Spleen (tissue), 11 donors: ENCODE results near the gene PCNX2. TPM values are rescaled to one million over a fixed set of nuclear protein-coding genes. Genes with fewer than 3 reads are reported as not detected.
A peak's percentile ranks its signal among the peaks of the same experiment; 100 is the strongest.

Source experiments
- DNase-seq: peaks from one replicate; pipeline ENCODE4 v3.0.0-alpha.2; 2020
- H3K27ac ChIP-seq, 8 donors: fragments of 200-600 bp; sonication (generic) in 7 of 8; 1 replicate in 4 of 8; 2 replicates in 4 of 8; pipeline versions ENCODE4 v1.5.0 to v1.8.0; 2016 to 2021; ENCODE audit warnings: inconsistent platforms in 4 of 8, mild to moderate bottlenecking in 4 of 8, moderate library complexity in 1 of 8
- H3K27me3 ChIP-seq, 7 donors: fragments of 200-600 bp; sonication (generic) in 6 of 7; replicated peaks in 1 of 7; 1 replicate in 4 of 7; 2 replicates in 3 of 7; pipeline versions ENCODE4 v1.5.0 to v1.8.0; 2016 to 2021; ENCODE audit warnings: inconsistent platforms in 3 of 7, mild to moderate bottlenecking in 1 of 7
- H3K36me3 ChIP-seq, 6 donors: fragments of 200-600 bp; sonication (generic) in 5 of 6; 1 replicate in 4 of 6; 2 replicates in 2 of 6; pipeline versions ENCODE4 v1.5.0 to v1.8.0; 2016 to 2021; ENCODE audit warnings: inconsistent platforms in 2 of 6
- H3K4me1 ChIP-seq, 6 donors: fragments of 200-600 bp; sonication (generic) in 5 of 6; 1 replicate in 3 of 6; 2 replicates in 3 of 6; pipeline versions ENCODE4 v1.5.0 to v1.8.0; 2016 to 2021; ENCODE audit warnings: inconsistent platforms in 3 of 6
- H3K4me3 ChIP-seq, 8 donors: fragments of 200-600 bp; sonication (generic) in 7 of 8; 1 replicate in 4 of 8; 2 replicates in 4 of 8; pipeline versions ENCODE4 v1.5.0 to v1.8.0; 2016 to 2021; ENCODE audit warnings: inconsistent platforms in 4 of 8, mild to moderate bottlenecking in 4 of 8, moderate library complexity in 2 of 8
- H3K9me3 ChIP-seq, 8 donors: fragments of 200-600 bp; sonication (generic) in 7 of 8; 1 replicate in 4 of 8; 2 replicates in 4 of 8; pipeline versions ENCODE4 v1.5.0 to v1.8.0; 2016 to 2021; ENCODE audit warnings: inconsistent platforms in 4 of 8
- POLR2A ChIP-seq, 3 donors: fragments of 450-650 bp; IDR thresholded peaks; one replicate each; pipeline ENCODE4 v1.5.1; 2017; ENCODE audit warnings: antibody characterized with exemption in 3 of 3, mild to moderate bottlenecking in 1 of 3
- POLR2AphosphoS5 ChIP-seq, 3 donors: sonication (generic); formaldehyde crosslinking; IDR thresholded peaks; one replicate each; pipeline ENCODE4 v1.5.1; 2017; ENCODE audit warnings: antibody characterized with exemption in 3 of 3
- WGBS, 5 donors: extraction: QIAGEN DNeasy Blood & Tissue Kit in 3 of 5; methylation state at CpG; one replicate each; pipeline versions ENCODE4 v1.1.5 to v1.1.7; 2013 to 2018; 5-methylcytosine and 5-hydroxymethylcytosine counted together
- intact Hi-C: fragments of 100-400 bp; cut with DNase I; formaldehyde crosslinking; loops from one replicate; pipeline ENCODE4 v1.15.0; 2023; ENCODE audit warnings: low total_unique reads
- polyA plus RNA-seq, 3 donors: library from polyadenylated mRNA; stranded (reverse); fragments of 200-250 nt; gene quantifications; one replicate each; pipeline ENCODE4 v1.2.1, GENCODE V29; 2013
- total RNA-seq, 7 donors: library from RNA; depleted of rRNA in 3 of 7; stranded (reverse); fragments of >200 nt in 3 of 7; fragmentation: NEBNext Ultra II Directional in 4 of 7; extraction: Animal tissue kit (Norgen Biotek cat#: 25700) in 4 of 7; gene quantifications; one replicate each; pipeline versions ENCODE4 v1.1.0 to v1.2.1, GENCODE V29; 2016 to 2021
- TF ChIP-seq, protein P1 (sequence below), 11 experiments: fragments of 200-600 bp in 7 of 11; fragments of 450-650 bp in 4 of 11; sonication (generic) in 4 of 11; IDR thresholded peaks in 8 of 11; conservative IDR thresholded peaks in 3 of 11; 1 replicate in 7 of 11; 2 replicates in 4 of 11; pipeline versions ENCODE4 v1.4.0 to v1.8.0; 2016 to 2021; ENCODE audit warnings: antibody characterized with exemption in 11 of 11, inconsistent platforms in 4 of 11, mild to moderate bottlenecking in 1 of 11
- donor health status: healthy with polysubstance abuse.
- donor health status: DM: no; HTN: no; CAD: no; lungs with moderate emphysema.
- donor health status: DM: no; HTN: no; CAD: no.
- donor health status: Bipolar disorder and iron deficiency.
- donor health status: healthy.
- donor health status: DM: no; HTN: no; CAD: no.
- donor health status: DM: yes; HTN: yes; CAD: no.

The PCNX2 gene
- total and polyA plus RNA-seq, 10 donors = 4.0 to 26.5 (median 15.4) TPM

DNA sequence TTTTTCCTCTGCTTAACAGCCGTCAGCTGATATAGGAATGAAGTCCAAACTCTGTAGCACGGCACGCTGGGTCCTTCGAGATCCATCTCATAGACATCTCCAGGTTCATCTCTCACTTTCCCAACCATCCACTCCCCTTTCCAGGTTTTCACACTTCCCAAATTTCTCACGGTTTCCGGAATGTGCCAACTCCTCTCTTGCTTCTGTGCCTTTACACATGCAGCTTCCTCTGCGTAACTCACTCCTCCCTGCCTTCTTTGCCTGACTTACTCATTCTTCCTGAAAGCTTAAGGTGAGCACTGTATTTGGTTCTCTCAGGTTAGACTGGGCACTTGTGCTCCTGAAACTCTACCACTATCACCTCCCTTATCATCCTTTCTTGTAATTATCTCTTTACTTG lies 168.4 kb downstream of the PCNX2 start:
- H3K36me3 ChIP-seq = peaks cover 0 to 34% (median 0%) of the 10 kb centered on the region in 6 donors
- no peak overlapping the region for H3K27ac ChIP-seq
- no peak overlapping the region for H3K4me3 ChIP-seq
- H3K9me3 ChIP-seq = no peaks in the 10 kb centered on the region
- no peak for DNase-seq
- no peak for TF ChIP-seq POLR2AphosphoS5 (IDR thresholded peaks at IDR 0.05)
- no peaks in the 10 kb centered on the region for H3K27me3 ChIP-seq
- no peaks in the 10 kb centered on the region for H3K4me1 ChIP-seq
- intact Hi-C loops = no loop called here
- 78 to 90% (median 86%) methylated on average over 7 of the region's 7 CpGs for WGBS, 5 donors

DNA sequence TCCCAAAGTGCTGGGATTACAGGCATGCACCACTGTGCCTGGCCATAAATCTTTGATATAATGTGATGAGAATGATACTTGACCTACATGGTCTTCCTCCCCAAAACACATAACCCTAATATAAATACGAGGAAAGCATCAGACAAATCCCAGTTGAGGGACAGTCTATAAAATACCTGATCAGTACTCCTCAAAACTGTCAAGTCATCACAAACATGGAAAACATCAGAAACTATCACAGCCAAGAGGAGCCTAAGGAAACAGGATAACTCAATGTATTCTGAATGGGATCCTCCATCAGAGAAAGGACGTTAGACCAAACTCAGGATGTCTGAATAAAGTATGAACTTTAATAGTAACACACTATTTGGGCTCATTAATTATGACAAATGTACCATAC lies 172.7 kb downstream of the PCNX2 start:
- intact Hi-C loops = no loop called here
- no peaks in the 10 kb centered on the region for H3K9me3 ChIP-seq
- no peaks in the 10 kb centered on the region for H3K27me3 ChIP-seq
- peaks cover 0 to 7% (median 0%) of the 10 kb centered on the region in 6 donors for H3K36me3 ChIP-seq
- no peak overlapping the region for H3K27ac ChIP-seq
- 91 to 97% (median 95%) methylated on average over 2 of the region's 2 CpGs for WGBS, 5 donors
- no peaks in the 10 kb centered on the region for H3K4me1 ChIP-seq
- DNase-seq = no peak
- no peak overlapping the region for H3K4me3 ChIP-seq
- TF ChIP-seq, protein P1, sequence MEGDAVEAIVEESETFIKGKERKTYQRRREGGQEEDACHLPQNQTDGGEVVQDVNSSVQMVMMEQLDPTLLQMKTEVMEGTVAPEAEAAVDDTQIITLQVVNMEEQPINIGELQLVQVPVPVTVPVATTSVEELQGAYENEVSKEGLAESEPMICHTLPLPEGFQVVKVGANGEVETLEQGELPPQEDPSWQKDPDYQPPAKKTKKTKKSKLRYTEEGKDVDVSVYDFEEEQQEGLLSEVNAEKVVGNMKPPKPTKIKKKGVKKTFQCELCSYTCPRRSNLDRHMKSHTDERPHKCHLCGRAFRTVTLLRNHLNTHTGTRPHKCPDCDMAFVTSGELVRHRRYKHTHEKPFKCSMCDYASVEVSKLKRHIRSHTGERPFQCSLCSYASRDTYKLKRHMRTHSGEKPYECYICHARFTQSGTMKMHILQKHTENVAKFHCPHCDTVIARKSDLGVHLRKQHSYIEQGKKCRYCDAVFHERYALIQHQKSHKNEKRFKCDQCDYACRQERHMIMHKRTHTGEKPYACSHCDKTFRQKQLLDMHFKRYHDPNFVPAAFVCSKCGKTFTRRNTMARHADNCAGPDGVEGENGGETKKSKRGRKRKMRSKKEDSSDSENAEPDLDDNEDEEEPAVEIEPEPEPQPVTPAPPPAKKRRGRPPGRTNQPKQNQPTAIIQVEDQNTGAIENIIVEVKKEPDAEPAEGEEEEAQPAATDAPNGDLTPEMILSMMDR (IDR thresholded peaks at IDR 0.05 in 8 of 11, conservative IDR thresholded peaks at IDR 0.05 in 3 of 11) = no peak
- TF ChIP-seq POLR2AphosphoS5 (IDR thresholded peaks at IDR 0.05) (no peak), POLR2A (IDR thresholded peaks at IDR 0.05) (no peak)

DNA sequence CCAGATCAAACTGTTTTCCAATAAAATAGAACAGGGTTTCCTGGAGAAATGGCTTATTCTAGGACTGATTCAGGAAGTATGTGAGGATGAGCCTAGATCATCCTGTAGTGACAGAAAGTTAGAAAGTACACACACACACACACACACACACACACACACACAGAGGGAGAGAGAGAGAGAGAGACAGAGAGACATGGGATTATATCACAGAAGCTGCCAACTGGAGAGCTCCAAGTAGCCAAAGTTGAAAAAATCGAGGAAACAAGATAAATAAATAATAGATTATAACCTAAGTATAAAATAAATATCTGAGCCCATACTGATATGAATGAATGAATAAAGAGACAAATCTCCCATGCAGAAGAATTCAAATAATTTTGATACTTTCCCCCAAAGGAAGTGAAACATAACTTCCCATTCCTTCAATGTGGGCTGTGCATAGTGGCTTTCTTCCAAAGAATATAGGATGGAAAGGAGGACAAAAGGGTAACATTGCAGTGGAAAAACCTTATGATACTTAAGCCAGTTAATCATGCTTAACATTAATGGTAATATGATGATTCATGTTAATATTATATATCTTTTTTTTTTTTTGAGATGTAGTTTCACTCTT lies 173.5 kb downstream of the PCNX2 start:
- Histone ChIP-seq H3K27me3 (no peaks in the 10 kb centered on the region), H3K27ac (no peak overlapping the region), H3K4me3 (no peak overlapping the region), H3K36me3 (peaks cover 0 to 7% (median 0%) of the 10 kb centered on the region in 6 donors), H3K4me1 (no peaks in the 10 kb centered on the region), H3K9me3 (no peaks in the 10 kb centered on the region)
- DNase-seq = no peak
- intact Hi-C loops = no loop called here
- 78 to 94% (median 83%) methylated on average over 1 of the region's 1 CpG for WGBS, 5 donors
- TF ChIP-seq POLR2A (IDR thresholded peaks at IDR 0.05) = no peak
- TF ChIP-seq, protein P1 (IDR thresholded peaks at IDR 0.05 in 8 of 11, conservative IDR thresholded peaks at IDR 0.05 in 3 of 11) = no peak
- TF ChIP-seq POLR2AphosphoS5 (IDR thresholded peaks at IDR 0.05) = no peak

DNA sequence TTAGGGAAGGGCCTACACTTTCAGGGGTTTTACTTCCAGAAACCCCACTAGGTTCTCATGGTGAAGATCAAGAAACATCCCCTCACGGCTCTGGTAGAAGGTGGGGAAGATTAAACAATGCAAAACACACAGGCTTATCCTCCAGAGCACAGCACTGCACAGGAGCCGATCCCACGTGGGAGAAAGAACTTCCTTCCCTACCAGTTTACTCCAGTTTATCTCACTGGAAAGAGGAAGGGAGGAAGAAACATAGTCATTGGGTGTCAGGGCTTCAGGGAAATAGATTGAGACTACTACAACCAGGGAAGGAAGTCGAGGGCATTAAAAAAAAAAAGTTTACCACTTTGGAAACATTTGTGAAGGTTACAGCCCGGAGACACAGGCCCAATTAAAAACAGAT lies 180.7 kb downstream of the PCNX2 start:
- TF ChIP-seq POLR2AphosphoS5 (IDR thresholded peaks at IDR 0.05) (peak in 1 of 3 donors; percentile 19), POLR2A (IDR thresholded peaks at IDR 0.05) (no peak)
- TF ChIP-seq, protein P1 (IDR thresholded peaks at IDR 0.05 in 8 of 11, conservative IDR thresholded peaks at IDR 0.05 in 3 of 11) = no peak

More for the DNA sequence above, 180.7 kb downstream of the PCNX2 start:
- no peaks in the 10 kb centered on the region for H3K27me3 ChIP-seq
- H3K36me3 ChIP-seq = peaks cover 0 to 17% (median 0%) of the 10 kb centered on the region in 6 donors
- 33 to 70% (median 41%) methylated on average over 5 of the region's 5 CpGs for WGBS, 5 donors
- no peak for DNase-seq
- no peak overlapping the region for H3K4me3 ChIP-seq
- peak overlapping the region in 7 of 8 donors; percentile 16 to 89 (median 52) for H3K27ac ChIP-seq
- intact Hi-C loops = no loop called here
- H3K4me1 ChIP-seq = peaks cover 0 to 30% (median 12%) of the 10 kb centered on the region in 6 donors
- H3K9me3 ChIP-seq = no peaks in the 10 kb centered on the region
